Keratinocyte (primary cell): ENCODE measurements around the gene KRT2. TPM values are rescaled to one million over a fixed set of nuclear protein-coding genes. Genes with fewer than 3 reads are reported as not detected.

Experiments used
- DNase-seq: peaks from one replicate; pipeline ENCODE4 v3.0.0-alpha.2; 2011; ENCODE audit warnings: low read depth, missing footprints, low spot score
- FAIRE-seq: peaks from 2 replicates; lab custom pipeline; 2011; peaks lifted over from hg19 to GRCh38; lab: Jason Lieb, UNC
- H2AFZ ChIP-seq: 2 replicates; pipeline ENCODE4 v1.6.0; 2012; ENCODE audit warnings: low read length, control low read depth, inconsistent platforms; ENCODE audit not compliant: control insufficient read depth
- H3K27ac ChIP-seq: 2 replicates; pipeline ENCODE4 v1.5.1; 2011; ENCODE audit warnings: low read length; ENCODE audit not compliant: control insufficient read depth, insufficient read depth
- H3K27me3 ChIP-seq: 3 replicates; pipeline ENCODE4 v1.6.0; 2011; ENCODE audit warnings: low read length; ENCODE audit not compliant: control insufficient read depth, insufficient read depth; ENCODE audit errors: extremely low read depth
- H3K36me3 ChIP-seq, 2 experiments: 2 replicates in 1 of 2; 3 replicates in 1 of 2; pipeline ENCODE4 v1.5.1; 2011; ENCODE audit warnings: low read length in 2 of 2, mild to moderate bottlenecking in 1 of 2; ENCODE audit not compliant: control insufficient read depth in 2 of 2, insufficient read depth in 2 of 2; ENCODE audit errors: extremely low read depth in 1 of 2
- H3K4me1 ChIP-seq: 3 replicates; pipeline ENCODE4 v1.5.1; 2011; ENCODE audit warnings: low read length; ENCODE audit not compliant: control insufficient read depth, insufficient read depth; ENCODE audit errors: extremely low read depth
- H3K4me2 ChIP-seq: 3 replicates; pipeline ENCODE4 v1.6.0; 2011; ENCODE audit warnings: low read depth, low read length; ENCODE audit not compliant: control insufficient read depth, insufficient read depth; ENCODE audit errors: extremely low read depth
- H3K4me3 ChIP-seq, 3 experiments: fragments of 200-600 bp in 1 of 3; sonication (generic) in 1 of 3; 2 replicates in 2 of 3; 3 replicates in 1 of 3; pipeline ENCODE4 v1.5.1; 2011 to 2016; ENCODE audit warnings: low read length in 3 of 3, mild to moderate bottlenecking in 3 of 3, control low read depth in 2 of 3, inconsistent platforms in 1 of 3, low read depth in 1 of 3, mixed read lengths in 1 of 3, mixed run types in 1 of 3, moderate library complexity in 1 of 3; ENCODE audit not compliant: control insufficient read depth in 2 of 3, insufficient read depth in 2 of 3; ENCODE audit errors: extremely low read depth in 1 of 3
- H3K79me2 ChIP-seq: 2 replicates; pipeline ENCODE4 v1.6.0; 2012; ENCODE audit warnings: low read length; ENCODE audit not compliant: control insufficient read depth, insufficient read depth
- H3K9ac ChIP-seq: 3 replicates; pipeline ENCODE4 v1.6.0; 2011; ENCODE audit warnings: low read length; ENCODE audit not compliant: control insufficient read depth, insufficient read depth; ENCODE audit errors: extremely low read depth
- H3K9me1 ChIP-seq: 3 replicates; pipeline ENCODE4 v1.6.0; 2011; ENCODE audit warnings: low read length; ENCODE audit not compliant: control insufficient read depth, insufficient read depth; ENCODE audit errors: extremely low read depth
- H3K9me3 ChIP-seq: 2 replicates; pipeline ENCODE4 v1.5.1; 2012; ENCODE audit warnings: low read depth, low read length; ENCODE audit not compliant: control insufficient read depth
- H4K20me1 ChIP-seq: 3 replicates; pipeline ENCODE4 v1.6.0; 2011; ENCODE audit warnings: low read length; ENCODE audit not compliant: control insufficient read depth, insufficient read depth; ENCODE audit errors: extremely low read depth
- EZH2 ChIP-seq: IDR thresholded peaks from one replicate; pipeline ENCODE4 v1.6.1; 2012; ENCODE audit warnings: inconsistent platforms, mild to moderate bottlenecking, low read length, moderate library complexity
- dilution Hi-C: fragments of 300-500 bp; cut with MboI; formaldehyde crosslinking; loops from one replicate; pipeline ENCODE4 v1.7.0; 2020; ENCODE audit warnings: low sequenced_read_pairs; ENCODE audit not compliant: extremely low pct_ligation_motif_present
- polyA plus RNA-seq, 5 experiments: library from polyadenylated mRNA; depleted of rRNA in 3 of 5; stranded (reverse) in 3 of 5; stranded (forward) in 1 of 5; unstranded in 1 of 5; fragments of >200 nt; gene quantifications; 1 replicate in 1 of 5; 2 replicates in 3 of 5; 3 replicates in 1 of 5; pipeline versions ENCODE4 v1.2.1 to v1.2.3, GENCODE V29; 2011 to 2012; ENCODE audit warnings: missing spikeins in 2 of 5, low read depth in 1 of 5, low replicate concordance in 1 of 5
- TF ChIP-seq, protein P1 (sequence below), 3 experiments: IDR thresholded peaks in 1 of 3; conservative IDR thresholded peaks in 1 of 3; optimal IDR thresholded peaks in 1 of 3; 2 replicates in 2 of 3; 3 replicates in 1 of 3; pipeline versions ENCODE3 to v1.5.1; 2011; ENCODE audit warnings: low read length in 3 of 3, mild to moderate bottlenecking in 3 of 3, moderate library complexity in 2 of 3, control low read depth in 1 of 3, inconsistent platforms in 1 of 3; ENCODE audit not compliant: insufficient read depth in 2 of 3; ENCODE audit errors: extremely low read depth in 1 of 3

Gene KRT2
- polyA plus RNA-seq, 1 donor (not counting 4 experiments of a cell fraction or from before 2014, with no cell fraction given) = 0.69 TPM

DNA sequence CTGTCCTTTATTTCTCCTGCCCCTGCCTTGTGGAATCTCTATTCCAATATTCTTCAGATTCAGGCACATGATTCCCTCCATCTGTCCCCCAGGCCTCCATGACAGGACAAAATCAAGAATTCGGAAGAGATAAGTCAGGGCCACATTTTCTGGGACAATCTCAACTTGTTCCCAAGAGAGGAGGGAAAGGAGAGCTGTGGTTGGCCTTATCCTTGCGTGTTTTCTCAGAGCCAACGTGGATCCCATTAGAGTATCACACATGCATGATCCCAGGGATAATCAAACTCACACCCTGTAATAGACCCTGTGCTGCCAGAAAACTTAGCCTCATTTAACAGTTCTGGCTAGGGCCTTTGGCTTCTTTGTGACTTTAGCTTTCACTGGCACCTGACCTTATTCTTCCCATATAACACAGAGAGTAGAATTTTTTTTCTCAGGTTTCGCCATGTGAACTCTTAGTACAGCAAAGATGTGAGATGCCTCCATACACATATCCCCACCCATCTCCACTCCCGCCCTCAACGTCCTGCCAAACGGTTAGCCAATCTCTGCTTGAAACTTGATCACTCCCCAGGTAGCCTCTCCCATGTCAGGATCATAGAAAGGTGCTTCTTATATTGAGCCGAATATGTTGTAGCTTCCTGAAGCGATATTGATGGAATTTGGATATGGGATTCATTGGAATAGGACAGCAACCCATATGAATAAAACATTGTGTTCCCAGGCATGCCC, 34.9 kb upstream of the KRT2 start:
- no peak overlapping the region for H3K9ac ChIP-seq
- peak overlapping the region; percentile 71 for H3K4me2 ChIP-seq
- H3K27me3 ChIP-seq = peaks cover 33% of the 10 kb centered on the region
- H3K36me3 ChIP-seq = no peaks in the 10 kb centered on the region
- no peak for DNase-seq
- H4K20me1 ChIP-seq = no peaks in the 10 kb centered on the region
- H3K79me2 ChIP-seq = no peaks in the 10 kb centered on the region
- H3K27ac ChIP-seq = no peak overlapping the region
- no peak overlapping the region for H3K4me3 ChIP-seq
- TF ChIP-seq EZH2 = no peak
- TF ChIP-seq, protein P1, sequence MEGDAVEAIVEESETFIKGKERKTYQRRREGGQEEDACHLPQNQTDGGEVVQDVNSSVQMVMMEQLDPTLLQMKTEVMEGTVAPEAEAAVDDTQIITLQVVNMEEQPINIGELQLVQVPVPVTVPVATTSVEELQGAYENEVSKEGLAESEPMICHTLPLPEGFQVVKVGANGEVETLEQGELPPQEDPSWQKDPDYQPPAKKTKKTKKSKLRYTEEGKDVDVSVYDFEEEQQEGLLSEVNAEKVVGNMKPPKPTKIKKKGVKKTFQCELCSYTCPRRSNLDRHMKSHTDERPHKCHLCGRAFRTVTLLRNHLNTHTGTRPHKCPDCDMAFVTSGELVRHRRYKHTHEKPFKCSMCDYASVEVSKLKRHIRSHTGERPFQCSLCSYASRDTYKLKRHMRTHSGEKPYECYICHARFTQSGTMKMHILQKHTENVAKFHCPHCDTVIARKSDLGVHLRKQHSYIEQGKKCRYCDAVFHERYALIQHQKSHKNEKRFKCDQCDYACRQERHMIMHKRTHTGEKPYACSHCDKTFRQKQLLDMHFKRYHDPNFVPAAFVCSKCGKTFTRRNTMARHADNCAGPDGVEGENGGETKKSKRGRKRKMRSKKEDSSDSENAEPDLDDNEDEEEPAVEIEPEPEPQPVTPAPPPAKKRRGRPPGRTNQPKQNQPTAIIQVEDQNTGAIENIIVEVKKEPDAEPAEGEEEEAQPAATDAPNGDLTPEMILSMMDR (optimal IDR thresholded peaks at IDR 0.05 in 1 of 3, IDR thresholded peaks at IDR 0.05 in 1 of 3, conservative IDR thresholded peaks at IDR 0.05 in 1 of 3; ENCODE audit: extremely low read depth in 1 of 3, insufficient read depth in 2 of 3, low read length in 3 of 3) = no peak
- H2AFZ ChIP-seq = no peak overlapping the region
- FAIRE-seq = peak; percentile 17
- dilution Hi-C loops = no loop called here
- H3K9me3 ChIP-seq = no peaks in the 10 kb centered on the region
- H3K4me1 ChIP-seq = peaks cover 15% of the 10 kb centered on the region
- H3K9me1 ChIP-seq = no peaks in the 10 kb centered on the region

DNA sequence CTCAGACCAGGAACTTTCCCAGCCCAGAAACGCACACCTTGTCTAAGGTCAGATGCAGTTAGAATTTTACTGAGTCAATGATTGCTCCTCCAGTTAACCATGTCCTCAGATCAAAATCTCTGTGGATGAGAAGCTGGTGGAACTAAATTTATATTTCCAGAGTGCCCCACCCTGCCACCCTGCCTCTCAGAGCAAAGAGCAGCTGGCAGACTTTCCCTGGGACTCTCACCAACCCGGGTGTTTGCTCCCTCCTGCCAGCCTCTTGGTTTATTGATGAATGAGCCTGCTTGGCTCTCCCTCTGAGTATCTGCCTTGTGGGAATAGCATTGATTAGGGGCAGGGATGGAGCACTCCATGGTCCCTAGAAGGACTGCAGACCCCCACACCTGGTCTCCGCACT, 34.1 kb upstream of the KRT2 start:
- dilution Hi-C loops = no loop called here
- H3K9me3 ChIP-seq = no peaks in the 10 kb centered on the region
- no peaks in the 10 kb centered on the region for H3K36me3 ChIP-seq
- no peak overlapping the region for H3K4me3 ChIP-seq
- DNase-seq = no peak
- no peak for FAIRE-seq
- no peaks in the 10 kb centered on the region for H4K20me1 ChIP-seq
- no peak overlapping the region for H3K27ac ChIP-seq
- H3K9me1 ChIP-seq = no peaks in the 10 kb centered on the region
- H3K4me2 ChIP-seq = no peak overlapping the region
- H3K9ac ChIP-seq = no peak overlapping the region
- H3K27me3 ChIP-seq = peaks cover 27% of the 10 kb centered on the region
- H3K79me2 ChIP-seq = no peaks in the 10 kb centered on the region
- H3K4me1 ChIP-seq = peaks cover 13% of the 10 kb centered on the region
- H2AFZ ChIP-seq = no peak overlapping the region
- TF ChIP-seq EZH2 = no peak
- TF ChIP-seq, protein P1 (optimal IDR thresholded peaks at IDR 0.05 in 1 of 3, IDR thresholded peaks at IDR 0.05 in 1 of 3, conservative IDR thresholded peaks at IDR 0.05 in 1 of 3; ENCODE audit: extremely low read depth in 1 of 3, insufficient read depth in 2 of 3, low read length in 3 of 3) = no peak
